22Rv1 (cell line): ENCODE measurements around the gene GLIS1.

Experiments
- H3K27ac ChIP-seq: fragments of 450-650 bp; 2 replicates; pipeline ENCODE4 v1.5.1; 2017
- ZFX ChIP-seq: fragments of 450-650 bp; IDR thresholded peaks from 2 replicates; pipeline ENCODE4 v1.6.1; 2017; ENCODE audit warnings: antibody characterized with exemption, borderline replicate concordance
- TF ChIP-seq, protein P1 (sequence below): fragments of 450-650 bp; IDR thresholded peaks from 2 replicates; pipeline ENCODE4 v1.5.1; 2017; ENCODE audit warnings: mild to moderate bottlenecking

GLIS1 gene

DNA sequence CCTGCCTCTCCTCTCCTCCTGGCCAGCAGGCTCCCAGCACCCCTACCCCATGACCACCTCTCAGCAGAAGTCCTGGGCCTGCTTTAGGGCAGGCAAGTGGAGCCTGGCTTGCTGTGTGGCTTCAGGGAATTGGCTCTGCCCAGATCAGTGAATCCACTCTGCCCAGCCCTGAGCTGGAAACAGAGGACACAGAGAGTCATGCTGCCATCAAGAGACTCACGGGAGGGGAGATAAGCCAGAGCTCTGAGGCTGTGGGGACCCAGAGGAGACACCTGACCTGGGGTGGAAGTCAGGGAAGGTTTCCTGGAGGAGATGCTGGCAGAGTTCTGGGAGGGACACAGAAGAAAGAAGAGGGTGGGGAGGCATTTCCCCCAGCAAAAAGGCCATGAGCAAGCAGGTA lies 54.2 kb downstream of the GLIS1 start:
- H3K27ac ChIP-seq, result no peak overlapping the region
- no peak for TF ChIP-seq ZFX
- TF ChIP-seq, protein P1, sequence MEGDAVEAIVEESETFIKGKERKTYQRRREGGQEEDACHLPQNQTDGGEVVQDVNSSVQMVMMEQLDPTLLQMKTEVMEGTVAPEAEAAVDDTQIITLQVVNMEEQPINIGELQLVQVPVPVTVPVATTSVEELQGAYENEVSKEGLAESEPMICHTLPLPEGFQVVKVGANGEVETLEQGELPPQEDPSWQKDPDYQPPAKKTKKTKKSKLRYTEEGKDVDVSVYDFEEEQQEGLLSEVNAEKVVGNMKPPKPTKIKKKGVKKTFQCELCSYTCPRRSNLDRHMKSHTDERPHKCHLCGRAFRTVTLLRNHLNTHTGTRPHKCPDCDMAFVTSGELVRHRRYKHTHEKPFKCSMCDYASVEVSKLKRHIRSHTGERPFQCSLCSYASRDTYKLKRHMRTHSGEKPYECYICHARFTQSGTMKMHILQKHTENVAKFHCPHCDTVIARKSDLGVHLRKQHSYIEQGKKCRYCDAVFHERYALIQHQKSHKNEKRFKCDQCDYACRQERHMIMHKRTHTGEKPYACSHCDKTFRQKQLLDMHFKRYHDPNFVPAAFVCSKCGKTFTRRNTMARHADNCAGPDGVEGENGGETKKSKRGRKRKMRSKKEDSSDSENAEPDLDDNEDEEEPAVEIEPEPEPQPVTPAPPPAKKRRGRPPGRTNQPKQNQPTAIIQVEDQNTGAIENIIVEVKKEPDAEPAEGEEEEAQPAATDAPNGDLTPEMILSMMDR, result no peak

DNA sequence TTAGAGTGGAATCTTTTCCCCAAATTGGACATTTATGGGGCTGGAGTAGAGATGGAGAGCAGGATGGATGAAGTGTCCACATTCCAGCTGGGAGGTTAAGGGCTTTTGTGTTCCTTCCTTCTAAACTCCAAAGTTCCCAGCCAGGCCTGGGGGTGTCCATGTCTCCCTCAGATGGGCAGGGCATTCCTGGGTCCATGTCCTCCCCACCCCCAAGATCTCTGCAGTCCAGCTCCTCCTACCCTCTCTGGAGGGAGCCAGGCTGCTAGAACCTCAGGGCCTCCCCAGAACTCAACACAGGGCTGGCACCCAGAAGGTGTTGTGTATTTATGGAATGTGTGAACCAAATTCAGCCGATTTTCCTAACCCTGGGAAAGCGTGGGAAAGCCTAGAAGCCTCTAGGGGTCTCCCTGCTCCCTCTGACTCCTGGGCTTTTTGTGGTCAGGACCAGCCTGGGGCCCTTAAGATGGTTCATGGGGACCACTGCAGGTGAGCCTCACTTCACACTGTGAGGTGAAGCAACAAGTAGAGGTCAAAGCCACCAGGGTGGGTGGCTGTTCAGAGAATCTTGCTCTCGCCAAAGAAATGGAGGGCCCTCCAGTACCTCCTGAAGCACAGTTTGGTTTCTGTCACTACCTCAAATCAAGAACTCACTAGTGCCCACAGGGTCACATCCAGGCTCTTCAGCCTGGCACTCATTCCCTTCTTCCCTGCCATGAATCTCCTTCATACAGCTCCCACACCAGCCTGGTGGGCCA lies 54.8 kb downstream of the GLIS1 start:
- H3K27ac ChIP-seq, result no peak overlapping the region
- TF ChIP-seq, protein P1, result no peak
- no peak for TF ChIP-seq ZFX

DNA sequence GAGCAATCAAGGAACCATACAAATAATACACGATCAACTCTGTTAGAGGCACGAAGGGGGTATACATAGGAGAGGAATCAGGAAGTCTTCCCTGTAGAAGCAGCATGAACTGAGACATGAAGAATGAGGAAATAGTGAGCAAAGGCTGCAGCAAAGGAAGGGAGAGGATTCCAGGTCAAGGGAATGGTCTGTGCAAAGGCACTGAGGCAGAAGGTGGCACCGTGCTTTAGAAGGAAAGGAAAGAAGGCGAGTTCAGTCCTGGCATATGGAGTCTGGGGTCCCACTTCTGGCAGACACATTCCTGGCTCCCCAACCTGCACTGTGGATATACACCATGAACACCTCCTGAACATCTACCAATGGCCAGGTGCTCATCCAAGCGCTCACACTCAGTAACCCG lies 56.1 kb downstream of the GLIS1 start:
- no peak overlapping the region for H3K27ac ChIP-seq
- TF ChIP-seq, protein P1, result no peak
- TF ChIP-seq ZFX, result no peak

DNA sequence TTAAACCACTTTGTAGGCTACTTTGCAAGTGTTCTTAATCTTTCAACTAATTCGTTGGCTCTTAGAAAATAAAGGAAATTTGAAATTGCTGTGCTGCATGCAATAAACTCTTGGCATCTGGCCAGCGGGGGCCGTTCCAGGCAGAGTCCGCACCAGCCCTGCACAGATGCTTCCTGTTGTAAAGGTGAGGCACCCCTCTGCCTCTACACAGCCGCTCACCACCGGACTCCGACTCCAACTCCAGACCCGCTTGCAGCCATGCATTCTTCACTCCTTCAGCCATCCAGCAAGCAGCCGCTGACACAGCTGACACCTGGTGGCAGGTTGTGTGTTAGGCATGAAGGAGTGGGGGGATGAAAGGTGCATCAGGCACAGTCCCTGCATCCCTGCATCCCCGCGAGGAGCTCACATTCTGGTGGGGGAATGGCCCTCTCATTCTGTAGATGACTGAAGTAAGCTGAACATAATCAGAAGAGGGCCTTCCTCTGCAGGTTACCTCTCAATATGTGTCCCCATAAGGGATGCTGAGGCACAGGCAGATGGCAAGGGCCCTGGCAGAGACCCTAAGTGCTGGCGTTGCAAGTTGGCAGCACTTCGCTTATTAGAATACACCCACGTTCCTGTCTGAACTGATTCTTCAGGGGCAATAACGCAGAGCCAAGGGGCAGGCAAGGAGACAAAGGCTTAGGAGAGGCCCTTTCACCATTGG lies 56.8 kb downstream of the GLIS1 start:
- no peak for TF ChIP-seq ZFX
- TF ChIP-seq, protein P1, result peak; percentile 82
- H3K27ac ChIP-seq, result no peak overlapping the region

DNA sequence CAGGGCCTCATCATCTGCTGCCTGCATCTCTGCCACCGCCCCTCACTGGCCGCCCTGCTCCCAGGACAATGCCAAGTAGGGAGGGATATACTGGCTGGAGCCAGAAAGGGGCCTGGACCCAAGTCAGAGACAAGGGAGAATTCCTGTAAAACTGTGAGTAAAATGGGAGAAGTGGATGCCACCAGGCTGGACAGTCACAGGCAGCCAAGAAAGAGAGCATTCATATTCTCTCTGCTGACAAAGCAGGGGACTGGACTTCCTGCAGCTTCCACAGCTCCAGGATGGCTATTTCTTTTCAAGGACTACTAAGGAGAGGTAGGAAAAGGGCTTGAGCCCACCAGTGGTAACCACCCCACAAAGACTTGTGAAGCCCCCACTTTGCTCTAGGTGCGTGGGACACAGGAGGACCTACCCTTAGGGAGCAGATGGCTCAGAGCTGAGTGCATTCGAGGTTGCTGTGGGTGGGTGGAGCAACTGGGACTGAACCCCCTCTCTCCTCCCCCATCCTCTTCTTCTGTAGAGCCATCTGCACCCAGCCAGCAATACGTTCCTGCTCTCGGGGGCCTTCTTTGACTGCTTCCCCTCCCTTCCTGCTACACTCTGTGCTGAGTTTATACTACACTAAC lies 57.5 kb downstream of the GLIS1 start:
- TF ChIP-seq, protein P1, result no peak
- no peak for TF ChIP-seq ZFX
- H3K27ac ChIP-seq, result no peak overlapping the region

DNA sequence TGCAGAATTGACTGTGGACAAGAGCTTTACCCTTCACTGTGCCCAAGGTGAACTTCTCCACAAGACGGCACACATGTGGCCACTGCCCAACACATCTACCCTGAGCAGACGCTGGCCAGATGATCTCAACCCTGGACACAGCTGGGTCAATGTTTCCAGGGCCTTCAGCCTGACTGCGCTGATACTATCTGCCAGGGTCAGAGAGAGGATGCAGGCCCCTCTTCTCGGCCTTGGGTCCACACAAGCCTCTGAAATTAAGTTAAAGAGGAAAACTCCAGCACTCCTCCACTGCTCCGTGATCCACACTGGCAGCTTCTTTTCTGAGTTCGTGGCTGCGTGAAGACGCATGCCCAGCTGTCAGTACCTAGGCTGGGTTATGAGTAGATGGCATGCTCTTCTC lies 58.1 kb downstream of the GLIS1 start:
- TF ChIP-seq ZFX, result no peak
- TF ChIP-seq, protein P1, result no peak
- no peak overlapping the region for H3K27ac ChIP-seq
